Fibroblast of skin of left quadriceps (primary cell): ENCODE results near the gene SLC30A3.

Experiments used
- DNase-seq, 2 experiments: peaks; one replicate each; pipeline ENCODE4 v3.0.0-alpha.2; 2013; ENCODE audit warnings: low read depth in 2 of 2

Gene SLC30A3

GRCh38 chr2:27205206-27205605 is 57.6 kb downstream of the SLC30A3 start:
- DNase-seq, result no peak

DNA sequence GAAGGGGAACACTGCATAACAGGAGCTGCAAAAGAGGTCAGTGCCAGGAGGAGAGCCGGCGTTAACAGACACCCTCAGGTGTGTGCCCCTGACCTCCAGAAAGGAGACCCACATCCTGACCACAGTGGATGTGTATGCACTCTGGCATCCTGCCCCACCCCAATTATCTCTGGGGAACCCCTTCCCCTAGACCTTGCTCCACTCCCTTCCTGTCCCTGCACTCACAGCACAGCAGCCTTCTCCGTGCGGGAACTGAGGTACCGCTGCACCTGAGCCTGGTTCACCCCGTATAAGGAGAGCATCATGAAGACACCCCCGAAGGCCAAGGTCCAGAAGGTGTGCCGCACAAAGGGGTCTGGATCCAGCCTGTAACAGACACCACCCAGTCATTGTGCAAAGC is 58.3 kb downstream of the SLC30A3 start:
- DNase-seq, result no peak

DNA sequence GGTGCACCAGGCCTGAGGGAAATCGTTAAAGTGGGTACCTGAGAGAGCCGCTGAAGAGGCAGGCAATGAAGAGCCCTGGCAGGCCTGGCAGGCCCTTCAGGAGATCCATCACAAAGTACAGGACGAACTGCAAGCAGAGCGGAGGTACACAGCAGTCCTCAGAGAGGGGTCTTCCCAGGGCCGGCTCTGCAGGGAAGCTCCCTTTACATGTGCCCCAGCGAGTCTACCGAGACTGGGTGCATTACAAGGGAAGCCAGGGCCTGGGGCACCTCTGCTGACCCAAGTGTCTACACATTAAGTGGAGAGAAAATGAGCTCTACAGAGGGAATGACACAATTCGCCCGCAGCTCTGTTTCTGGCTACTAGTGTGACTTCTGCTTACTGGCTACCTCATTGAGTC is 59.1 kb downstream of the SLC30A3 start:
- DNase-seq, result no peak
